Measurements from ENCODE around the gene MEGF6.

Gene MEGF6

DNA sequence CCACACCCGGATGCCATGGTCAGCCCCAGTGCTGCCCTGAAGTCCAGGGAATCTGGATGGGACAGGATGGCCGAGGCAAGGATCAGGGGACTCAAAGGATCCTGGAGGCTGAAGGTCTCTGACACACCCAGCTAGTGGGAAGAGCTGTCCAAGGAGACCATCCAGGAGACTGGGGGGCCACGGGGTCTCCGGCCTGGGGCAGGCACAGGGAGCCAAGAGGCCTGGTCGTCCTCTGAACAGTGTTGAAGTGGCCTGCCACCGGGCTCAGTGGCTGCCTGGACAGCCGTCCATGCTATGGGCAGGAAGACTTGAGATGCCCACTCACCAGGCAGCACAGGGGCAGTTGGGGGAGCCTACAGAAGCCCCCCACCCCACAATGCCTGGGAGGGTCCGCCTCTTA lies 41.9 kb downstream of the MEGF6 start:
- Histone ChIP-seq H3K4me1 (ENCODE audit: control insufficient read depth, low read length) (no peaks in the 10 kb centered on the region), H4K20me1 (ENCODE audit: control insufficient read depth, insufficient read depth, low read depth, low read length) (no peaks in the 10 kb centered on the region), H3K27me3 (ENCODE audit: control insufficient read depth, low read length) (peaks cover 6% of the 10 kb centered on the region; the same call in 1 of the 2 replicates), H3K9me2 (replicated peaks; ENCODE audit: control insufficient read depth, low read length) (no peaks in the 10 kb centered on the region), H3K36me3 (ENCODE audit: control insufficient read depth, low read length) (no peaks in the 10 kb centered on the region), H3K79me2 (ENCODE audit: control insufficient read depth, low read length) (no peaks in the 10 kb centered on the region), H3K4me2 (ENCODE audit: low read length) (no peak overlapping the region), H3K4me3 (ENCODE audit: low read length) (no peak overlapping the region), H3K9me3 (ENCODE audit: control insufficient read depth, insufficient read depth, low read length) (no peaks in the 10 kb centered on the region), H3F3A (ENCODE audit: control insufficient read depth, insufficient read depth) (no peaks in the 10 kb centered on the region), H3K27ac (ENCODE audit: low read depth, low read length) (no peak overlapping the region)
- TF ChIP-seq EZH2phosphoT487 (IDR thresholded peaks at IDR 0.05; ENCODE audit: borderline replicate concordance, low read length) (no peak), CTCF (IDR thresholded peaks at IDR 0.05; ENCODE audit: low read depth, low read length, poor library complexity, severe bottlenecking) (no peak)

GRCh38 chr1:3568815-3569435 lies 42.4 kb downstream of the MEGF6 start:
- H3F3A ChIP-seq (ENCODE audit: control insufficient read depth, insufficient read depth): no peaks in the 10 kb centered on the region

DNA sequence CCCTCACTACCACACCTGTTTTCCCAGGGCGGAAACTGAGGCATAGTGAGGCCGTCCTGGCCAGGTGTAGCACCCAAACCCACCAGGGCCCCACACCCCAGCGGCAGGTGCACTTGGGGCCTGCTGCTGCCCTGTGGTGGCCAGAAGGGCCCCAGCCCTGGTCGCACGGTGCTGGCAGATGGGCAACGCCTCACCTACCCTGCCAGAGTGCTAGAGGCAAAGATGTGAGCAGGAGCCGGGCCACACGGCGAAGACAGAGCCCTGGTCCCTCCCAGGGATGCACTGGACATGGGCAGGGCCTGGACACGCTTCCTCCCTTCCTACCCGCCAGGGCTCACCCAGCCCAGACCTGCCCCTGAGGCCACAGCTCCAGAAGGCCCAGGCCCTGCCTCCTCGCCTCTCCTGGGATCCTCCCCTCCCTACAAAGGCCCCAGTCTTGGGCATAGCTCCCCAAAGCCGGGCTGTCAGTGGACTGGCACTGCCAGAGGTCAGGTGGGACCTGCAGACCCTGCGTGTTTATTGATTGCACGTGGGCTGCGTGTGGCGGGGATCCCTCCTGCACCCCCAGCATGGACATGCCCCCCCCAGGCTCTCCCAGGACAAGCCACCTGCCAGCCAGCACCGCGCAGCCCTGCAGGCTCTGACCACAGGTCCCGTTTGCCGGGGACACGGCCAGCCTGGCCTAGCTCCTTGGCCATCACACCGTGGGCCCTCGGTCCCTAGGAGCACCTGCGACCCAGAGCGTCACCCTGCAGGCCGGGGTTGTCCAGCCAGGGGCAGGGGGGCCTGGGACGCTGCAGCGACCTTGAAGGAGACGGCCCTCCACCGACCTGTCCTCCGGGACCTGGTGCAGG lies 44.1 kb downstream of the MEGF6 start:
- Histone ChIP-seq H3K27ac (ENCODE audit: low read depth, low read length) (no peak overlapping the region), H3K9me3 (ENCODE audit: control insufficient read depth, insufficient read depth, low read length) (no peaks in the 10 kb centered on the region), H3K9me2 (replicated peaks; ENCODE audit: control insufficient read depth, low read length) (no peaks in the 10 kb centered on the region), H3K4me1 (ENCODE audit: control insufficient read depth, low read length) (no peaks in the 10 kb centered on the region), H4K20me1 (ENCODE audit: control insufficient read depth, insufficient read depth, low read depth, low read length) (no peaks in the 10 kb centered on the region), H3F3A (ENCODE audit: control insufficient read depth, insufficient read depth) (no peaks in the 10 kb centered on the region), H3K4me3 (ENCODE audit: low read length) (no peak overlapping the region), H3K36me3 (ENCODE audit: control insufficient read depth, low read length) (no peaks in the 10 kb centered on the region), H3K79me2 (ENCODE audit: control insufficient read depth, low read length) (no peaks in the 10 kb centered on the region), H3K27me3 (ENCODE audit: control insufficient read depth, low read length) (peaks cover 6% of the 10 kb centered on the region; the same call in 1 of the 2 replicates), H3K4me2 (ENCODE audit: low read length) (no peak overlapping the region)
- TF ChIP-seq EZH2phosphoT487 (IDR thresholded peaks at IDR 0.05; ENCODE audit: borderline replicate concordance, low read length) (no peak), CTCF (IDR thresholded peaks at IDR 0.05; ENCODE audit: low read depth, low read length, poor library complexity, severe bottlenecking) (no peak)

More at GRCh38 chr1:3568815-3569435, 42.4 kb downstream of the MEGF6 start:
- no peaks in the 10 kb centered on the region for H3K9me2 ChIP-seq (replicated peaks; ENCODE audit: control insufficient read depth, low read length)
- H3K27me3 ChIP-seq (ENCODE audit: control insufficient read depth, low read length): peaks cover 6% of the 10 kb centered on the region; the same call in 1 of the 2 replicates
- no peaks in the 10 kb centered on the region for H3K4me1 ChIP-seq (ENCODE audit: control insufficient read depth, low read length)
- H3K9me3 ChIP-seq (ENCODE audit: control insufficient read depth, insufficient read depth, low read length): no peaks in the 10 kb centered on the region
- no peaks in the 10 kb centered on the region for H4K20me1 ChIP-seq (ENCODE audit: control insufficient read depth, insufficient read depth, low read depth, low read length)
- no peaks in the 10 kb centered on the region for H3K79me2 ChIP-seq (ENCODE audit: control insufficient read depth, low read length)
- no peaks in the 10 kb centered on the region for H3K36me3 ChIP-seq (ENCODE audit: control insufficient read depth, low read length)
- no peak for TF ChIP-seq EZH2phosphoT487 (IDR thresholded peaks at IDR 0.05; ENCODE audit: borderline replicate concordance, low read length)
- no peak overlapping the region for H3K4me3 ChIP-seq (ENCODE audit: low read length)
- no peak overlapping the region for H3K27ac ChIP-seq (ENCODE audit: low read depth, low read length)
- no peak overlapping the region for H3K4me2 ChIP-seq (ENCODE audit: low read length)
